ENCODE measurements around the gene NHLRC4. TPM values are rescaled to one million over a fixed set of nuclear protein-coding genes. Genes with fewer than 3 reads are reported as not detected.

The NHLRC4 gene
- total RNA-seq, 1 donor from 2014 or later = 2.7 TPM

DNA sequence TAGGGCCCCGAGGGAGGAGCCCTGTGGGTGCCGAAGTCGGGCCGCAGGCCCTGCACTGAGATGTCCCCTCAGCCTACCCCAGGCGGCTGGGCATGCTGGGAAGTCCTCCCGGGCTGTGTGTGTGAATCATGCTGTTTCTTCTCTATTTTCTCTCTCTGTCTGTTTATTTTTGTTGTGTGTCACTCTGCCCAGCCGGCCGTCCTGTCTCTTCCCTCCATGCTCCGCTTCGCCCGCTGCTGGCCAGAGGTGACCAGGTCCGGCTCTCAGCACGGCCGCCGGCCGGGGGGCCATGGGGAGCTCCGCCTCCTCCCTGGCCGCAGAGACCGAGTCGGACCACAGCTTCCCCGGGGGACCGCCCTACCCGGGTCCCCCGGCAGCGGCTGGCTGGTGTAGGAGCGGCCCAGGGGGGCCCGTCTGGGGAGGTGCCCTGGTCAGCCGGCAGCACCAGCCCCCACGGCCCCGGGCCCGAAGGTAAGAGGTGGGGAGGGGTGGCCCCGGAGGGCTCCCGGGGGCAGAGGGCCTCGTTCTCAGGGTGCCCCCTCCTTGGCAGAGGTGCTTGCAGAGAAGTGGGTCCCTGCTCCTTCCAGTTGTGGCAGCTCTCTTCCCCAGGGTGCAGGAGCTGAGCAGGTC, 26.8 kb upstream of the NHLRC4 start:
- Histone ChIP-seq H3K27me3 (ENCODE audit: low read depth) (no peaks in the 10 kb centered on the region), H3K27ac (no peak overlapping the region), H3K4me3 (no peak overlapping the region), H3K4me1 (peaks cover 7% of the 10 kb centered on the region), H3K9me3 (no peaks in the 10 kb centered on the region), H3K36me3 (peaks cover 21% of the 10 kb centered on the region)
- intact Hi-C loops (cut with DNase I) = no loop called here
- TF ChIP-seq, protein P1, sequence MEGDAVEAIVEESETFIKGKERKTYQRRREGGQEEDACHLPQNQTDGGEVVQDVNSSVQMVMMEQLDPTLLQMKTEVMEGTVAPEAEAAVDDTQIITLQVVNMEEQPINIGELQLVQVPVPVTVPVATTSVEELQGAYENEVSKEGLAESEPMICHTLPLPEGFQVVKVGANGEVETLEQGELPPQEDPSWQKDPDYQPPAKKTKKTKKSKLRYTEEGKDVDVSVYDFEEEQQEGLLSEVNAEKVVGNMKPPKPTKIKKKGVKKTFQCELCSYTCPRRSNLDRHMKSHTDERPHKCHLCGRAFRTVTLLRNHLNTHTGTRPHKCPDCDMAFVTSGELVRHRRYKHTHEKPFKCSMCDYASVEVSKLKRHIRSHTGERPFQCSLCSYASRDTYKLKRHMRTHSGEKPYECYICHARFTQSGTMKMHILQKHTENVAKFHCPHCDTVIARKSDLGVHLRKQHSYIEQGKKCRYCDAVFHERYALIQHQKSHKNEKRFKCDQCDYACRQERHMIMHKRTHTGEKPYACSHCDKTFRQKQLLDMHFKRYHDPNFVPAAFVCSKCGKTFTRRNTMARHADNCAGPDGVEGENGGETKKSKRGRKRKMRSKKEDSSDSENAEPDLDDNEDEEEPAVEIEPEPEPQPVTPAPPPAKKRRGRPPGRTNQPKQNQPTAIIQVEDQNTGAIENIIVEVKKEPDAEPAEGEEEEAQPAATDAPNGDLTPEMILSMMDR (IDR thresholded peaks at IDR 0.05) = no peak
- ATAC-seq = no peak
- DNase-seq = no peak

DNA sequence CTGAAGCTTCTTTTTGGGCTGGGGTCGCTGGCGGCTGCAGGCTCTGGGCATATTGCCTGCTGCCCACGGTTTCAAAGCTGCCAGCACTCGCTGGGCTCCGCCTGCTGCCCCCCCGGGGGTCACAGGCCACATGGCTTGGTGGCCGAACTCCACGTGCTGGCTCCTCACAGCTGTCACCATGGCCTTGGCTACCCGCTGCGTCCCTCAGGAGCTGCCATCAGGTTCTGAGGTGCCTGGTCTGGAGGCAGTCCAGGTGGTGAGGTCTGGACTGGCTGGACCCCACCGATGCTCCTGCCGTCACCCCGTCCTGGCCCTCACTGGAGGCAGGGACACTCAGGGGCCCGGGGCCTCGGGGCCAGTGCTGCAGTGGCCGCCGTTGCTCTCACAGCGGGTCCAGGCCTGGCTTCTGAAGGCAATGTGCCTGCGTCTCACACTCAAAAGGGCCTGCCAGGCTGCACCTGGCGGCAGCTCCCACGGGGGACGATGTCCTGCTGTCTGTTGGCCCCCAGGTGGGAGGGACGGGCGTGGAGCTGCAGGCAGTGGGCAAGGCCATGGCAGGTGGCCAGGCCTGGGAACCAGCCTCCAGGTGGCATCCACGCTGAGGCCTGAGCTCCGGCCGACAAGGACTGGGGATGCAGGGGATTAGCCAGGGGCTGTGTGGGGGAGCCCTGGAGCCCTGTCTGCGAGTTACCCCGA, 26.0 kb upstream of the NHLRC4 start:
- Histone ChIP-seq H3K27ac (no peak overlapping the region), H3K4me3 (no peak overlapping the region), H3K27me3 (ENCODE audit: low read depth) (no peaks in the 10 kb centered on the region), H3K4me1 (no peaks in the 10 kb centered on the region), H3K9me3 (no peaks in the 10 kb centered on the region), H3K36me3 (peaks cover 21% of the 10 kb centered on the region)
- TF ChIP-seq, protein P1 (IDR thresholded peaks at IDR 0.05) = no peak
- intact Hi-C loops (cut with DNase I) = no loop called here
- no peak for DNase-seq
- ATAC-seq = no peak

DNA sequence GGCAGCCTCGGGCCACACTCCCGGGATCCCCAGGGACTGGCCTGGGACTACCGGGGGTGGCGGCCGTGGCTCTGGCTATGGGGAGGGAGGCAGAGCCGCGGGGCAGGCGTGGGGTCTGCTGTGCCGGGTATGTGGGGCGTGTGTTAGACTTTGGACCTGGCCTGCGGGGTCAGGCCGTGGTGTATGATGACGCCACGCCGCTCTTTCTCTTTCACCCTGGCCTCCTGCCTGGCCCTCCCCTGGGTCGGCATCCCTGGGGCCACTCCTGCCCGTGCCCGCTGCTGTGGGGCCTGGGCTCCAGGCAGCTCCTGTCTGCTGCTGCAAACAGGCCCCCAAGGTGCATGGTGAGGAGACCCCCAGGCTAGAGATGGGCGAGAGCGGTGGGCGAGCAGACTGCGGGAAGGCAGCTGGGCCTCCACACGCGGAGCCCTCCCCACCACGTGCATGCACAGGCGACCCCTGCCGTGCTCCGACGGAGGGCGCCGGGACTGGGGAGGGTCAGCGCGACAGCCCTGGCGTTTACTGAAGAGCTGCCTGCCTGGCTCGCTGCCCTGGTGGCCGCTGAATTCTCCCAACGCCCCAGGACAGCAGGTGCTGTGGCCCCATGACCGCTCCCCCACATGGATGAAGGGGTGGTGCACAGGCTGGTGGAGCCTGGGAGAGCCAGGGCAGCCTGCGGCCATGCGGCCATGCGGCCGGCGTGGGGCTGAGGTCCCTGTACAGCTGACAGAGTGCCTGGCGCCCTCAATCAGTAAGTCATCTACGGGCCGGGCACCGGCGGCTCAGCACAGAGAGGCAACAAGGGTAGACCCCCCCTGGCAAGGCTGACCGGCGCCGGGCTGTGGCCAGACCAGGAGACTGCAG, 23.3 kb upstream of the NHLRC4 start:
- Histone ChIP-seq H3K36me3 (peaks cover 20% of the 10 kb centered on the region), H3K9me3 (no peaks in the 10 kb centered on the region), H3K27me3 (ENCODE audit: low read depth) (no peaks in the 10 kb centered on the region), H3K4me1 (no peaks in the 10 kb centered on the region), H3K27ac (no peak overlapping the region), H3K4me3 (no peak overlapping the region)
- no peak for DNase-seq
- intact Hi-C loops (cut with DNase I) = no loop called here
- TF ChIP-seq, protein P1 (IDR thresholded peaks at IDR 0.05) = no peak
- ATAC-seq = no peak

DNA sequence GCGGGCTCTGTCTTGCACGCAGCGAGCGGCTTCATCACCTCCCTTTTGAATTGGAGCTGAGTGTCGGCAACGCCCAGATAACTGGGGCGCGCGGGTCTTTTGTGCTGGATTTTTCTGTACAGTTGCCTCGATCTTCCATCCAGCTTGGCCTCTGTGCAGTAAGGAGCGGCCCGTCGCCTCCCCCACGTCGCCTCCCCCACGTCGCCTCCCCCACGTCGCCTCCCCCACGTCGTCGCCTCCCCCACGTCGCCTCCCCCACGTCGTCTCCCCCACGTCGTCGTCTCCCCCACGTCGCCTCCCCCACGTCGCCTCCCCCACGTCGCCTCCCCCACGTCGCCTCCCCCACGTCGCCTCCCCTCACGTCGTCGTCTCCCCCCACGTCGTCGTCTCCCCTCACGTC, 22.3 kb upstream of the NHLRC4 start:
- Histone ChIP-seq H3K27me3 (ENCODE audit: low read depth) (no peaks in the 10 kb centered on the region), H3K4me1 (no peaks in the 10 kb centered on the region), H3K36me3 (peaks cover 21% of the 10 kb centered on the region), H3K4me3 (no peak overlapping the region), H3K27ac (no peak overlapping the region), H3K9me3 (no peaks in the 10 kb centered on the region)
- DNase-seq = no peak
- ATAC-seq = no peak
- TF ChIP-seq, protein P1 (IDR thresholded peaks at IDR 0.05) = no peak
- intact Hi-C loops (cut with DNase I) = no loop called here

DNA sequence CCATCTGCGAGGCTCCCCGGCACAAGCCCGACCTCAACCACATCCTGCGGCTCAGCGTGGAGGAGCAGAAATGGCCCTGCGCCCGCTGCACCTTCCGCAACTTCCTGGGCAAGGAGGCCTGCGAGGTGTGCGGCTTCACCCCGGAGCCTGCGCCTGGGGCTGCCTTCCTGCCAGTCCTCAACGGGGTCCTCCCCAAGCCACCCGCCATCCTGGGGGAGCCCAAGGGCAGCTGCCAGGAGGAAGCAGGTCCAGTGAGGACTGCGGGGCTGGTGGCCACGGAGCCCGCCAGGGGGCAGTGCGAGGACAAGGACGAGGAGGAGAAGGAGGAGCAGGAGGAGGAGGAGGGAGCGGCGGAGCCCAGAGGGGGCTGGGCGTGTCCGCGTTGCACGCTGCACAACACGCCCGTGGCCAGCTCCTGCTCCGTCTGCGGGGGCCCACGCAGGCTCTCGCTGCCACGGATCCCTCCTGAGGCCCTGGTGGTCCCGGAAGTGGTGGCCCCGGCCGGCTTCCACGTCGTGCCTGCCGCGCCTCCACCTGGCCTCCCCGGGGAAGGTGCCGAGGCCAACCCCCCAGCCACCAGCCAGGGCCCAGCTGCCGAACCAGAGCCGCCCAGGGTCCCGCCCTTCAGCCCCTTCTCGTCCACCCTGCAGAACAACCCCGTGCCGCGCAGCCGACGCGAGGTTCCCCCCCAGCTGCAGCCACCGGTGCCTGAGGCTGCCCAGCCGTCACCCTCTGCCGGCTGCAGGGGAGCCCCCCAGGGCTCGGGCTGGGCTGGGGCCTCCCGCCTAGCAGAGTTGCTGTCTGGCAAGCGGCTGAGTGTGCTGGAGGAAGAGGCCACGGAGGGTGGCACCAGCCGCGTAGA, 19.7 kb upstream of the NHLRC4 start:
- ATAC-seq (peak; percentile 66 to 72), DNase-seq (peak; percentile 78)
- peaks cover 40% of the 10 kb centered on the region for H3K36me3 ChIP-seq
- H3K9me3 ChIP-seq = no peaks in the 10 kb centered on the region
- intact Hi-C loops (cut with DNase I) = no loop called here
- TF ChIP-seq, protein P1 (IDR thresholded peaks at IDR 0.05) = no peak
- H3K27ac ChIP-seq = no peak overlapping the region
- H3K4me3 ChIP-seq = no peak overlapping the region
- no peaks in the 10 kb centered on the region for H3K4me1 ChIP-seq
- no peaks in the 10 kb centered on the region for H3K27me3 ChIP-seq (ENCODE audit: low read depth)
